ENCODE results near the gene SFI1. TPM values are rescaled to one million over a fixed set of nuclear protein-coding genes. Genes with fewer than 3 reads are reported as not detected.

Gene SFI1
- total and polyA plus RNA-seq, 2 donors (not counting 1 experiment from before 2014, with no cell fraction given): 80.2 to 182 TPM

GRCh38 chr22:31540966-31541365 is 44.6 kb downstream of the SFI1 start:
- POLR2A ChIA-PET: no interaction called here
- 100% methylated on average over 2 of the region's 5 CpGs for WGBS (ENCODE audit: insufficient coverage)

More at GRCh38 chr22:31540966-31541365, 44.6 kb downstream of the SFI1 start:
- Histone ChIP-seq H3K36me3 (replicated peaks in 1 of 2; ENCODE audit: control extremely low read depth in 1 of 2, control insufficient read depth in 1 of 2, extremely low read depth in 1 of 2, insufficient read depth in 2 of 2, low read length in 1 of 2) (peaks cover 0 to 15% of the 10 kb centered on the region in 2 experiments), H3K4me3 (ENCODE audit: control extremely low read depth in 1 of 5, extremely low read depth in 1 of 5, insufficient read depth in 1 of 5, low read depth in 2 of 5, low read length in 4 of 5) (no peak overlapping the region), H4K20me1 (ENCODE audit: control insufficient read depth, insufficient read depth, low read length, poor library complexity, severe bottlenecking) (no peaks in the 10 kb centered on the region), H3K4me1 (ENCODE audit: control insufficient read depth in 2 of 2, insufficient read depth in 2 of 2, low read length in 2 of 2) (no peaks in the 10 kb centered on the region), H3K27me3 (replicated peaks in 1 of 4; ENCODE audit: control extremely low read depth in 1 of 4, control insufficient read depth in 3 of 4, insufficient read depth in 4 of 4, low read length in 3 of 4) (no peaks in the 10 kb centered on the region), H3K27ac (ENCODE audit: low read length in 2 of 2) (no peak overlapping the region), H3K79me2 (ENCODE audit: control insufficient read depth, insufficient read depth, low read length) (no peaks in the 10 kb centered on the region), H3K4me2 (replicated peaks; ENCODE audit: low read depth, low read length, poor library complexity, severe bottlenecking) (no peak overlapping the region), H3K9me3 (ENCODE audit: control extremely low read depth in 1 of 3, control insufficient read depth in 2 of 3, insufficient read depth in 1 of 3, low read length in 2 of 3) (no peaks in the 10 kb centered on the region), H2AFZ (ENCODE audit: insufficient read depth, low read depth, low read length, poor library complexity, severe bottlenecking) (no peak overlapping the region), H3K9ac (ENCODE audit: low read length) (no peak overlapping the region)
- CTCF ChIA-PET: no interaction called here
- no peak overlapping the region for H3K27ac Mint-ChIP-seq
- no peak for ATAC-seq (ENCODE audit: low read depth)
- no peak for DNase-seq
- no peak overlapping the region for H3K4me3 Mint-ChIP-seq
- intact Hi-C loops (cut with micrococcal nuclease): no loop called here
- H3K27me3 Mint-ChIP-seq: no peaks in the 10 kb centered on the region
- no peaks in the 10 kb centered on the region for H3K4me1 Mint-ChIP-seq
- H3K9me3 Mint-ChIP-seq (ENCODE audit: insufficient read depth): no peaks in the 10 kb centered on the region
- no peak for TF ChIP-seq EZH2 (IDR thresholded peaks at IDR 0.05; ENCODE audit: borderline replicate concordance, insufficient read depth, low read depth, low read length, poor library complexity, severe bottlenecking)
- TF ChIP-seq, protein P1, sequence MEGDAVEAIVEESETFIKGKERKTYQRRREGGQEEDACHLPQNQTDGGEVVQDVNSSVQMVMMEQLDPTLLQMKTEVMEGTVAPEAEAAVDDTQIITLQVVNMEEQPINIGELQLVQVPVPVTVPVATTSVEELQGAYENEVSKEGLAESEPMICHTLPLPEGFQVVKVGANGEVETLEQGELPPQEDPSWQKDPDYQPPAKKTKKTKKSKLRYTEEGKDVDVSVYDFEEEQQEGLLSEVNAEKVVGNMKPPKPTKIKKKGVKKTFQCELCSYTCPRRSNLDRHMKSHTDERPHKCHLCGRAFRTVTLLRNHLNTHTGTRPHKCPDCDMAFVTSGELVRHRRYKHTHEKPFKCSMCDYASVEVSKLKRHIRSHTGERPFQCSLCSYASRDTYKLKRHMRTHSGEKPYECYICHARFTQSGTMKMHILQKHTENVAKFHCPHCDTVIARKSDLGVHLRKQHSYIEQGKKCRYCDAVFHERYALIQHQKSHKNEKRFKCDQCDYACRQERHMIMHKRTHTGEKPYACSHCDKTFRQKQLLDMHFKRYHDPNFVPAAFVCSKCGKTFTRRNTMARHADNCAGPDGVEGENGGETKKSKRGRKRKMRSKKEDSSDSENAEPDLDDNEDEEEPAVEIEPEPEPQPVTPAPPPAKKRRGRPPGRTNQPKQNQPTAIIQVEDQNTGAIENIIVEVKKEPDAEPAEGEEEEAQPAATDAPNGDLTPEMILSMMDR (IDR thresholded peaks at IDR 0.05): no peak

Measured in B cell (primary cell).